GM19452 (cell line): ENCODE measurements around the gene STIM1.
"Not testable (repeated sequence)": the region's sequence is repeated elsewhere in the genome, so short reads cannot be mapped to it uniquely, and the experiment has no call there.

ENCODE experiments used
- ATAC-seq: cut with Tn5 transposase; IDR thresholded peaks from one replicate; pipeline ENCODE4 v1.9.1; 2021; ENCODE audit not compliant: unreplicated experiment

STIM1 gene

DNA sequence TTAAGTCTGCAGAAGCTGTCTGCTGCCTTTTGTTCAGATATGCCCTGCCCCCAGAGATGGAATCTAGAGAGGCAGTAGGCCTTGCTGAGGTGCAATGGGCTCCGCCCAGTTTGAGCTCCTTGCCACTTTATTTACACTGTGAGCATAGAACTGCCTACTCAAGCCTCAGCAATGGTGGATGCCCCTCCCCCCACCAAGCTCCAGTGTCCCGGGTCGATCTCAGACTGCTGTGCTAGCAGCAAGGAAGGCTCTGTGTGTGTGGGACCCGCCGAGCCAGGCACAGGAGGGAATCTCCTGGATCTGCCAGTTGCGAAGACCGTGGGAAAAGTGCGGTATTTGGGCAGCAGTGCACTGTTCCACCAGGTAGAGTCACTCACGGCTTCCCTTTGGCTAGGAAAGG is 161.1 kb downstream of the STIM1 start:
- not testable (repeated sequence) for ATAC-seq

DNA sequence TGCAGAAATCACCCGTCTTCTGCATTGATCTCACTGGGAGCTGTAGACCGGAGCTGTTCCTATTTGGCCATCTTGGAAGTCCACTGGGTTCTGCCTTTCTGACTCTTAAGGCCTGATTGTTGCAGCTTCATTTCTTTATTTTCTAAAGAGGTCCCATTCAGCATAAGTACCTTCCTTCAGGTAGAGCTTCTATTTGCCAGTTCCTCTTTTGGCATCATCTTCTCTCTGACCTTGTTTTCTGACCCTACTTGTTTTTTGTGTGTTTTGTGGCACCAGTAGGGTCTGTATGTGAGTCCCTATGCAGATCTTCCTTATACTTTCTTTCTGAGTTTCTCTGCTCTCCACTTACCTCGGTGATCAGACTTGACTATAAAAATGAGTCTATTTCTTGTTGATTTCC is 161.7 kb downstream of the STIM1 start:
- no peak for ATAC-seq

GRCh38 chr11:4018641-4019040 is 163.2 kb downstream of the STIM1 start:
- ATAC-seq, result no peak

GRCh38 chr11:4019891-4020290 is 164.4 kb downstream of the STIM1 start:
- no peak for ATAC-seq

DNA sequence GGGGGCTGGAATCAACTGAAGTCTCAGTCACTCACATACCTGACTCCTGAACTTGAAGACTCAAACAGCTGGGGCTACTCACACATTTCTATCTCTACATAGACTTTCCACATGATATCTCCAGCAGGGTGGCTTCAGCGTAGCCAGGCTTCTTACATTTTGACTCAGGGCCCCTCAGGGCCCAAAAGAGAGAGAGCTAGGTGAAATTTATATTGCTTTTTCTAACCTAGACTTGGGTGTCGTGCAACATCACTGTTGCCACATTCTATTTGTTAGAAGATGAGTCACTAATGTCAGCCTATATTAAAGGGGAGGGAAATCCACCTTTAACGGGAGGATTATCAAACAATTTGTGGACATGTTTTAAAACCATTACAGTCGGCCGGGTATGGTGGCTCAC is 167.2 kb downstream of the STIM1 start:
- no peak for ATAC-seq

- no peak for ATAC-seq
These were observed 169.9 kb downstream of the STIM1 start for GRCh38 chr11:4025248-4025966.

DNA sequence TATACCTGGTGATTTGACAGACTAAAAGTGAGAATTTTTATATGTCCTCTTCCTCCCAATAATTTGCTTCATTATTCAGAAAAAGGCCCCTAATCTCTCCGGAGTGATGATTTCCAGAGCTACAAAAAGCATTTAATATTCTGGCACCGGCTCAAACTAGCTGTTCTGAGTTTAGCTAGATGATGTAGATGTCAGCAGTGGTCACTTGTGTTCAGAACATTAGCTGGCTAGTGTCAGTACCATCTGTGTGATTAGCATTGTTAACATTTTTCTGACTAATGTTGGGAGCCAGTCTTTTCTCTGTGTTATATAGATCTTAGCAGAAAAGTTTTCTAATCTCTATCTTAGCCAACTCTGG is 170.5 kb downstream of the STIM1 start:
- no peak for ATAC-seq

- ATAC-seq, result no peak
These were observed 170.9 kb downstream of the STIM1 start for GRCh38 chr11:4026389-4026788.

- no peak for ATAC-seq
These were observed 172.3 kb downstream of the STIM1 start for GRCh38 chr11:4027746-4028145.

- no peak for ATAC-seq
These were observed 174.7 kb downstream of the STIM1 start for GRCh38 chr11:4030197-4030596.

GRCh38 chr11:4032097-4032496 is 176.6 kb downstream of the STIM1 start:
- no peak for ATAC-seq

GRCh38 chr11:4035985-4036384 is 180.5 kb downstream of the STIM1 start:
- ATAC-seq, result no peak

GRCh38 chr11:4039011-4039410 is 183.5 kb downstream of the STIM1 start:
- no peak for ATAC-seq

GRCh38 chr11:4040461-4040860 is 185.0 kb downstream of the STIM1 start:
- ATAC-seq, result no peak

DNA sequence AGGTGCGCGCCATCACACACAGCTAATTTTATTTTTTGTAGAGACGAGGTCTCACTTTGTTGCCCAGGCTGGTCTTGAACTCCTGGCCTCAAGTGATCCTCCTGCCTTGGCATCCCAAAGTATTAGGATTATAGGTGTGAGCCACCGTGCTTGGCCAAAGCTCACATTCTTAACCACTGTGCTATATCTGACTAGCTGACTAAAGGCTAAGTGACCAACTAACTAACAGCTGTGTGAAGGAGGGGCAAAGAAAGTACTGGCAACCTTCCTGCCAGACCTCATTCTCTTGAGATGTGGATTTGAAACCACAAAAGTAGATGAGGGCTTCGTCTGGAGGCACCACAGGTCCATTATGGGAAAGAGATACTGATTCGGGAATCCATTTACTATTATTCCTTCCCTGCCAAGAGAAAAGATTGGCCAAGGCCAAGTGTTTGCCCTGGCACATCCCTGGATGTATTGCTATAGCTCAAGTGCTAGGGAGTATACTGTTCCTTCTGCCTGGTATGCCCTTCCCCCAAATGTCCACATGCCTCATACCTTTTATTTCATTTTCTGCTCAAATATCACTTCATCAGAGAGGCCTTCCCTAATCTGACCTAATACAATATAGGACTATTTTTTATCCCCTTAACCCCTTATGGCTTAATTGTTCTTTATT is 186.4 kb downstream of the STIM1 start:
- ATAC-seq, result no peak

DNA sequence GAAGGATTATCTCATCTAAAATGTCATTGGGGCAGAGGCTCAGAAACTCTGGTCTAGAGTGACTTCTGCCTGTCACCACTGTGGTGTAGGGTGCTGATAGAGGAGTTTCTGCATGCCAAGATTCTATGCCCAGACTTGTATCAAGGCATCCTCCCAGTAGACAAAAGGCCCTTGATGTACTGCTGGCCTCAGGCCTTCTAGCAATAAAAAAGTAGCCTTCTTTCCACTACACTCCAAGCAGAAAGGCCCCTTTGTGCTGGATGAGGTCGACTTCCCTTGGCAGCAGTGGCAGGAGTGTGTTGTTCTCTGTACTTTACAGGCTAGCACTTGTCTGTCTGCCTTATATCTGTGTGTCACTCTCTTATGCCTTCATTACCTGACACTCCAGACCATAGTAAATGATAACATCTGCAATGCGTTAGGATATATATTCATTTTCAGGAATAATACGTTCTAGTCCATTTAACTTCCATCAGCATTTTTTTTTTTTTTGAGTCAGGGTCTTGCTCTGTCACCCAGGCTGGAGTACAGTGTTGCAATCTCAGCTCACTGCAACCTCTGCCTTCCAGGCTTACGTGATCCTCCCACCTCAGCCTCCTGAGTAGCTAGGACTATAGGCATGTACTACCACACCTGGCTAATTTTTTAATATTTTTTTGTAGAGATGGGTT is 189.6 kb downstream of the STIM1 start:
- ATAC-seq, result no peak

DNA sequence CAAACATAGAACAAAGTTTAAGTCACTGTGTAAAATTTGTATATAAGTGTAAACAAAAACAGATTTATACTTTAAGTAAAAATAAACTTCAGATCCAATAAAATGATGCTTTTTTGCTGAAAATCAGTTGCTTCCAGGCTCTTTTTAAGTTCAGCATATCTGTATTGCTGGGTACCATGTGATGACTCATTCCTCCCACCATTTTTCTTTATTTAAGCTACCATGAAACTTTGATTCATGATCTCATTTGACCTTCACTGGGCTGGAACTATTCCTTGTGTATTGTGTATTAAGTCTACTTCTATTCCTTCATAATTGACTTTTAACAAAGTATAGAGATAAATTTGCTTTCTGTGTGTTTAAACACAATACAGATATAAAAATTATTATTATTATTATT is 192.9 kb downstream of the STIM1 start:
- no peak for ATAC-seq

DNA sequence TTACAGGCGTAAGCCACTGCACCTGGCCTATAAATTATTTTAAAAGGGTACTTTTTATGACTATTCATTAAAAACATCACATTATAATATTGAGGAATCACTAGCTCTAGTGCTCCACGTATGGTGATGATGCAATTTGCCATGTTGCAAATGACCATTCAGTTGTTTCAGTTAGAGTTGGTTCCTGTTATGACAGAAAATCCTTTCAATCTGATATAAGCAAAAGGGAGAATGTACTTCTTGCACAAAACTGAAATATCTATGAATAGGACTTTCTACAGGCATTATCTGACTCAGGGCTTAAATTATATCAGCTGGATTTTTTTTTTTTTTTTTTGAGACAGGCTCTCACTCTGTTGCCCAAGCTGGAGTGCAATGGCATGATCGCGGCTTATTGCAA is 193.5 kb downstream of the STIM1 start:
- no peak for ATAC-seq

- no peak for ATAC-seq
These were observed 194.7 kb downstream of the STIM1 start for GRCh38 chr11:4050138-4050537.

DNA sequence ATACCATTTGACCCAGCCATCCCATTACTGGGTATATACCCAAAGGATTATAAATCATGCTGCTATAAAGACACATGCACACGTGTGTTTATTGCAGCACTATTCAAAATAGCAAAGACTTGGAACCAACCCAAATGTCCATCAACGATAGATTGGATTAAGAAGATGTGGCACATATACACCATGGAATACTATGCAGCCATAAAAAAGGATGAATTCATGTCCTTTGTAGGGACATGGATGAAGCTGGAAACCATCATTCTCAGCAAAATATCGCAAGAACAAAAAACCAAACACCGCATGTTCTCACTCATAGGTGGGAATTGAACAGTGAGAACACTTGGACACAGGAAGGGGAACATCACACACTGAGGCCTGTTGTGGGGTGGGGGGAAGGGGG is 197.7 kb downstream of the STIM1 start:
- not testable (repeated sequence) for ATAC-seq

DNA sequence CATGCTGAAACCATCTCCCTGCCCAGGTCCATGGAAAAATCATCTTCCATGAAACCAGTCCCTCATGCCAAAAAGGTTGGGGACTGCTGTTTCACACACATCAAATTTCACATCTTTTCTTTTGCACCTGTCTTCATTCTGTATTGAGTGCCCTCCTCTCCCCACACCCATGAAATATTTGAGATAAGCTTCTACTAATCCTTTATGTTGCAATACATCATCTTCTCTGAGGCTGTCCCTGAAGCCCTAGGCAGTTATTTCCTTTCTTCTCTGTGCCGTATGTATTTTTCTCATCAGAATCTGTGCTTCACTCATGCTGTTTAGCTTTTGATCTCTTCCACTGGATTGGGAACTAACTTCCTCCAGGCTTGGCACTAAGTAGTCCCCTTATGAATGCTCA is 199.2 kb downstream of the STIM1 start:
- ATAC-seq, result no peak

- ATAC-seq, result no peak
These were observed 204.0 kb downstream of the STIM1 start for GRCh38 chr11:4059424-4059823.
